ENCODE measurements around the gene LUZP4.
"Not testable (repeated sequence)": the region's sequence is repeated elsewhere in the genome, so short reads cannot be mapped to it uniquely, and the experiment has no call there.

The LUZP4 gene

DNA sequence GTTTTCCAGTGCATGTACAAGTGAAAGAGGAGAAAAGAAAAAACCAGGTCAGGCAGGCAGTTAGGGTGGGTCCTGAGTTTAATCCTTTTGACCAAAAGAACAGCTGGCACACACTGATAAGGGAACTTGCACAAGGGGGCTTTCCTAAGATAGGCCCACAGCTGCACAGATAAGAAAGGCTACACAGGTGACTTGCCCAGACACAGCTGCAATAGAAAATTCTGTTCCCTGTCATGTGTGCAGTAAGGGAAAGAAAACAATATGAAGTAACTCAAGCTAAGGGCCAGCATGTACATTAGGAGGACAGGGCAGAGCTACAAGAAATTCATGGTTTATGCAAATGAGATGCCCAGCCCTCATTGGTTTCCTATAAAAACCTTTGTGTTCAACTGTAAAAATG lies 32.9 kb downstream of the LUZP4 start:
- no peak overlapping the region for H3K4me2 ChIP-seq (ENCODE audit: low read depth, low read length)
- no peak overlapping the region for H3K4me3 ChIP-seq (ENCODE audit: low read length)
- no peaks in the 10 kb centered on the region for H3K79me2 ChIP-seq (ENCODE audit: low read length)
- no peaks in the 10 kb centered on the region for H3K9me3 ChIP-seq (replicated peaks; ENCODE audit: insufficient read depth, low read length)
- no peaks in the 10 kb centered on the region for H4K20me1 ChIP-seq (ENCODE audit: insufficient read depth, low read length)
- no peaks in the 10 kb centered on the region for H3K36me3 ChIP-seq (replicated peaks; ENCODE audit: insufficient read depth, low read length)
- H3K27ac ChIP-seq (ENCODE audit: low read length): no peak overlapping the region
- H3K27me3 ChIP-seq (replicated peaks; ENCODE audit: insufficient read depth, low read length): no peaks in the 10 kb centered on the region
- 0 out of 2 replicates have a peak, but pooled peaks cover 5% of the 10 kb centered on the region for H3K4me1 ChIP-seq (ENCODE audit: low read length)
- DNase-seq: peak; percentile 58
- no peak for TF ChIP-seq EZH2phosphoT487 (IDR thresholded peaks at IDR 0.05; ENCODE audit: low read length)
- no peak for TF ChIP-seq EZH2 (optimal IDR thresholded peaks at IDR 0.05; ENCODE audit: low read depth, low read length)
- TF ChIP-seq, protein P1, sequence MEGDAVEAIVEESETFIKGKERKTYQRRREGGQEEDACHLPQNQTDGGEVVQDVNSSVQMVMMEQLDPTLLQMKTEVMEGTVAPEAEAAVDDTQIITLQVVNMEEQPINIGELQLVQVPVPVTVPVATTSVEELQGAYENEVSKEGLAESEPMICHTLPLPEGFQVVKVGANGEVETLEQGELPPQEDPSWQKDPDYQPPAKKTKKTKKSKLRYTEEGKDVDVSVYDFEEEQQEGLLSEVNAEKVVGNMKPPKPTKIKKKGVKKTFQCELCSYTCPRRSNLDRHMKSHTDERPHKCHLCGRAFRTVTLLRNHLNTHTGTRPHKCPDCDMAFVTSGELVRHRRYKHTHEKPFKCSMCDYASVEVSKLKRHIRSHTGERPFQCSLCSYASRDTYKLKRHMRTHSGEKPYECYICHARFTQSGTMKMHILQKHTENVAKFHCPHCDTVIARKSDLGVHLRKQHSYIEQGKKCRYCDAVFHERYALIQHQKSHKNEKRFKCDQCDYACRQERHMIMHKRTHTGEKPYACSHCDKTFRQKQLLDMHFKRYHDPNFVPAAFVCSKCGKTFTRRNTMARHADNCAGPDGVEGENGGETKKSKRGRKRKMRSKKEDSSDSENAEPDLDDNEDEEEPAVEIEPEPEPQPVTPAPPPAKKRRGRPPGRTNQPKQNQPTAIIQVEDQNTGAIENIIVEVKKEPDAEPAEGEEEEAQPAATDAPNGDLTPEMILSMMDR (IDR thresholded peaks at IDR 0.05; ENCODE audit: low read length): no peak
- no peaks in the 10 kb centered on the region for H3K9me2 ChIP-seq (replicated peaks; ENCODE audit: insufficient read depth, low read length)
- no peak overlapping the region for H3K9ac ChIP-seq (ENCODE audit: low read length)
- no peak overlapping the region for H2AFZ ChIP-seq (ENCODE audit: low read length)
- H3F3A ChIP-seq (ENCODE audit: insufficient read depth, low read length): no peaks in the 10 kb centered on the region

DNA sequence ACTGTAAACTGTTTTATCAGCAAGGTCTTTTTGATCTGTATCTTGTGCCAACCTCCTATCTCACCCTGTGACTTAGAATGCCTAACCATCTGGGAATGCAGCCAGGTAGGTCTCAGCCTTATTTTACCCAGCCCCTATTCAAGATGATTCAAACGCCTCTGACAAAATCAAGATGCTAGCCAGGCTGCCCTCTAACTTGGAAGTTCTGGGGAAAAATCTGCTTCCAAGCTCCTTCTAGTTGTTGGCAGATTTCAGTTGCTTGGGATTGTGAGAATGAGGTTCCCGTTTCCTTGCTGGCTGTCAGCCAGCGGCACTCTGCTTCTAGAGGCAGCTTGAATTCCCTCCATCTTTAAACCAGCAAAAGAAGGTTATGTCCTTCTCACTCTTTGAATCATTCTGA lies 34.7 kb downstream of the LUZP4 start:
- H3K9ac ChIP-seq (ENCODE audit: low read length): no peak overlapping the region
- H3K9me2 ChIP-seq (replicated peaks; ENCODE audit: insufficient read depth, low read length): no peaks in the 10 kb centered on the region
- no peak overlapping the region for H2AFZ ChIP-seq (ENCODE audit: low read length)
- H4K20me1 ChIP-seq (ENCODE audit: insufficient read depth, low read length): no peaks in the 10 kb centered on the region
- 0 out of 2 replicates have a peak, but pooled peaks cover 5% of the 10 kb centered on the region for H3K4me1 ChIP-seq (ENCODE audit: low read length)
- no peak for DNase-seq
- no peaks in the 10 kb centered on the region for H3K79me2 ChIP-seq (ENCODE audit: low read length)
- H3F3A ChIP-seq (ENCODE audit: insufficient read depth, low read length): no peaks in the 10 kb centered on the region
- TF ChIP-seq, protein P1 (IDR thresholded peaks at IDR 0.05; ENCODE audit: low read length): no peak
- no peak for TF ChIP-seq EZH2 (optimal IDR thresholded peaks at IDR 0.05; ENCODE audit: low read depth, low read length)
- no peak for TF ChIP-seq EZH2phosphoT487 (IDR thresholded peaks at IDR 0.05; ENCODE audit: low read length)
- H3K36me3 ChIP-seq (replicated peaks; ENCODE audit: insufficient read depth, low read length): no peaks in the 10 kb centered on the region
- no peak overlapping the region for H3K4me2 ChIP-seq (ENCODE audit: low read depth, low read length)
- no peaks in the 10 kb centered on the region for H3K9me3 ChIP-seq (replicated peaks; ENCODE audit: insufficient read depth, low read length)
- H3K27me3 ChIP-seq (replicated peaks; ENCODE audit: insufficient read depth, low read length): no peaks in the 10 kb centered on the region
- H3K27ac ChIP-seq (ENCODE audit: low read length): no peak overlapping the region
- H3K4me3 ChIP-seq (ENCODE audit: low read length): no peak overlapping the region

DNA sequence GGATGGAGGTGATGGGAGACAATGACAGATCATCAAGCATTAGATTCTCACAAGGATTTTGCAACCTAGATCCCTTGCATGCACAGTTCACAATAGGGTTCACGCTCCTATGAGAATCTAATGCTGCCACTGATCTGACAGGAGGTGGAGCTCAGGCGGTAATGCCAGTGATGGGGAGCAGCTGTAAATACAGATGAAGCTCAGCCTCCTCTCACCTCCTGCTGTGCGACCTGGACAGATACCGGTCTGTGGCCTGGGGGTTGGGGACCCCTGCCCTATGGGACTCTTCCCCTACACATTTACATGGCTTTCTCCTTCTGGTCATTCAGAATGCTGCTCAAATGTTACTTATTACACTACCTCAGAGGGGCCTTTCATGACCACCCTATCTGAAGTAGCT lies 39.8 kb downstream of the LUZP4 start:
- H3K27me3 ChIP-seq (replicated peaks; ENCODE audit: insufficient read depth, low read length); H3K4me3 ChIP-seq (ENCODE audit: low read length); H3K36me3 ChIP-seq (replicated peaks; ENCODE audit: insufficient read depth, low read length); H3K27ac ChIP-seq (ENCODE audit: low read length); H3K4me1 ChIP-seq (ENCODE audit: low read length); H3K9me3 ChIP-seq (replicated peaks; ENCODE audit: insufficient read depth, low read length); H3K79me2 ChIP-seq (ENCODE audit: low read length); H2AFZ ChIP-seq (ENCODE audit: low read length); H4K20me1 ChIP-seq (ENCODE audit: insufficient read depth, low read length); H3F3A ChIP-seq (ENCODE audit: insufficient read depth, low read length); H3K4me2 ChIP-seq (ENCODE audit: low read depth, low read length); H3K9ac ChIP-seq (ENCODE audit: low read length); H3K9me2 ChIP-seq (replicated peaks; ENCODE audit: insufficient read depth, low read length); DNase-seq: not testable (repeated sequence)

DNA sequence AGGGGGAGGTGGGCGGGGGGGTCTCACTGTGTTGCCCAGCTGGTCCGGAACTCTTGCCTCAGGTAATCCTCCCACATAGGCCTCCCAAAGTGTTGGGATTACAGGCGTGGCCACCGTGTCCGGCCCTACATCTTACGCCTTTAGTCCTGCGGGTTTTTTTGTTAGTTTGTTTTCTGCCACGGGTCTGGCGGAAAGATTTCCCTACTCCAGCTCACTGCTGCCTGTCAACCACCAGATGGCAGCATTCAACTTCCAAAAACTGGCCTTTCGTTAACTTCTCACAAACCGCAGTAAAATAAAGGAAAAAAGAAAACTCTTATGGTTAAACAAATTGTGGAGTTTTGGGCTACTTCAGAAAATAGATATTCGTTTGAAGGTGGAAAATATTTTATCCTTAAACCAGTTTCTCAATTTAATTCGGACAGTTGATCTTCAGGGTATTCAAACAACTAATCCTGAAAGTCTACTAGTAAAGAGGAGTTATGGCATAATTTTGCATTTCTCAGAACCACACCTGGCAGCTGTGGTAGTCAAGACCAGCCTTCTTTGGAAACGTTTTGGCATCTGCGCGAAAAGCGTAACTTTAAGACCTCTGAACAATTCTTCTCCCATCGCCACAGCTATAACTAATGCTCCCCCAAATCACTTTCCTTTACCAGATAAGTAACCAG lies 41.1 kb downstream of the LUZP4 start:
- Histone ChIP-seq H2AFZ (ENCODE audit: low read length) (no peak overlapping the region), H4K20me1 (ENCODE audit: insufficient read depth, low read length) (no peaks in the 10 kb centered on the region), H3K4me3 (ENCODE audit: low read length) (no peak overlapping the region), H3K4me2 (ENCODE audit: low read depth, low read length) (peak overlapping the region; percentile 14; the same call in 1 of the 2 replicates), H3K79me2 (ENCODE audit: low read length) (no peaks in the 10 kb centered on the region), H3K27ac (ENCODE audit: low read length) (no peak overlapping the region), H3K9ac (ENCODE audit: low read length) (no peak overlapping the region), H3K9me2 (replicated peaks; ENCODE audit: insufficient read depth, low read length) (no peaks in the 10 kb centered on the region), H3K36me3 (replicated peaks; ENCODE audit: insufficient read depth, low read length) (no peaks in the 10 kb centered on the region), H3K27me3 (replicated peaks; ENCODE audit: insufficient read depth, low read length) (no peaks in the 10 kb centered on the region), H3F3A (ENCODE audit: insufficient read depth, low read length) (no peaks in the 10 kb centered on the region), H3K4me1 (ENCODE audit: low read length) (no peaks in the 10 kb centered on the region), H3K9me3 (replicated peaks; ENCODE audit: insufficient read depth, low read length) (no peaks in the 10 kb centered on the region)
- peak; percentile 49 for DNase-seq
- TF ChIP-seq, protein P1 (IDR thresholded peaks at IDR 0.05; ENCODE audit: low read length): peak; percentile 72
- TF ChIP-seq EZH2 (optimal IDR thresholded peaks at IDR 0.05; ENCODE audit: low read depth, low read length) (no peak), EZH2phosphoT487 (IDR thresholded peaks at IDR 0.05; ENCODE audit: low read length) (no peak)

Data from MM.1S (cell line).